Hepatocyte (in vitro differentiated cells): Measurements from ENCODE around the gene HSPB9.

Experiments used
- CTCF ChIP-seq: fragments of 200-600 bp; sonication (generic); IDR thresholded peaks from 2 replicates; pipeline ENCODE4 v1.5.1; 2016; ENCODE audit warnings: antibody characterized with exemption, mild to moderate bottlenecking; ENCODE audit not compliant: poor library complexity
- EZH2 ChIP-seq: fragments of 200-600 bp; sonication (generic); IDR thresholded peaks from 2 replicates; pipeline ENCODE4 v1.6.1; 2016; ENCODE audit warnings: antibody characterized with exemption, mild to moderate bottlenecking, borderline replicate concordance
- EZH2phosphoT487 ChIP-seq: fragments of 200-600 bp; sonication (generic); IDR thresholded peaks from one replicate; pipeline ENCODE4 v1.6.1; 2018; ENCODE audit warnings: antibody characterized with exemption, mild to moderate bottlenecking, low read depth, moderate library complexity; ENCODE audit not compliant: unreplicated experiment, severe bottlenecking

GRCh38 chr17:42155614-42156045 is 33.0 kb downstream of the HSPB9 start:
- TF ChIP-seq CTCF (no peak), EZH2 (no peak), EZH2phosphoT487 (no peak)
